ENCODE data around the gene TUBGCP3.
"Not testable (repeated sequence)": the region's sequence is repeated elsewhere in the genome, so short reads cannot be mapped to it uniquely, and the experiment has no call there.

The TUBGCP3 gene, protein sequence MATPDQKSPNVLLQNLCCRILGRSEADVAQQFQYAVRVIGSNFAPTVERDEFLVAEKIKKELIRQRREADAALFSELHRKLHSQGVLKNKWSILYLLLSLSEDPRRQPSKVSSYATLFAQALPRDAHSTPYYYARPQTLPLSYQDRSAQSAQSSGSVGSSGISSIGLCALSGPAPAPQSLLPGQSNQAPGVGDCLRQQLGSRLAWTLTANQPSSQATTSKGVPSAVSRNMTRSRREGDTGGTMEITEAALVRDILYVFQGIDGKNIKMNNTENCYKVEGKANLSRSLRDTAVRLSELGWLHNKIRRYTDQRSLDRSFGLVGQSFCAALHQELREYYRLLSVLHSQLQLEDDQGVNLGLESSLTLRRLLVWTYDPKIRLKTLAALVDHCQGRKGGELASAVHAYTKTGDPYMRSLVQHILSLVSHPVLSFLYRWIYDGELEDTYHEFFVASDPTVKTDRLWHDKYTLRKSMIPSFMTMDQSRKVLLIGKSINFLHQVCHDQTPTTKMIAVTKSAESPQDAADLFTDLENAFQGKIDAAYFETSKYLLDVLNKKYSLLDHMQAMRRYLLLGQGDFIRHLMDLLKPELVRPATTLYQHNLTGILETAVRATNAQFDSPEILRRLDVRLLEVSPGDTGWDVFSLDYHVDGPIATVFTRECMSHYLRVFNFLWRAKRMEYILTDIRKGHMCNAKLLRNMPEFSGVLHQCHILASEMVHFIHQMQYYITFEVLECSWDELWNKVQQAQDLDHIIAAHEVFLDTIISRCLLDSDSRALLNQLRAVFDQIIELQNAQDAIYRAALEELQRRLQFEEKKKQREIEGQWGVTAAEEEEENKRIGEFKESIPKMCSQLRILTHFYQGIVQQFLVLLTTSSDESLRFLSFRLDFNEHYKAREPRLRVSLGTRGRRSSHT

DNA sequence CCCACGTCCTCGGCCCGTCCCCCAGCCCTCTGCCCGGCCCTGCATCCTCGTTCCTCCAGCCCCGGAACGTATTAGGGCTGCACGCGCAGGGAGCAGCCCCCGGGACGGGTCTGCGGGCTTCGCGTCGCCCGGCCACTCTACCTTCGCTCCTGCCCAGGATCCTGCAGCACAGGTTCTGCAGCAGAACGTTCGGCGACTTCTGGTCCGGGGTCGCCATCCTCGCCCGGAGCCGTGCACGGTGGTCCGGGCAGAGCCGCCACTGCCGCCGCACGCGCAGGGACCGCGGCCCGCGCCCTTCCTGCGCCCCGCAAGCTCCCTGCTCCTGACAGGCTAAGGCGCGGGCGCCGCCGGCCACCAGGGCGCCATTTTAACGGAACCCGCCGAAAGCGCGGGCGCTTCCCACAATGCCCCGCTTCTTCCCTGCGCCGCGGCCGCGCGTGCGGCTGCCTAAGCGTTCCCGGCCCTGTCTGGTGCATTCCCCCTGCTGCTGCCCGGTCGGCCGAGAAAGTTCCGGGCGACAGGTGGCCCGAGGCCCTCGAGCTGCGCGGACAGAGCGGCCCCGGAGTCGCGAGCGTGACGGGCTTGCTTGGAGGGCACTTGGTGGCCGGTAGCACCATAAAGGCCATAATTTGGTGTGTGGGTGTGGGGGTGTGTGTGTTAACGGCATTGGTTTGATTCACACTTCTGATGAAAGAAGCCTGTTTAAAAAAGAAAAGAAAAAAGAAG is at the start of gene TUBGCP3:
Gene TUBGCP3 (minus strand): TSS at position 390 of the 726 bp plus-strand sequence. CDS start 173 bp downstream, at position 217.
- peak; percentile 50 to 58 for DNase-seq (ENCODE audit: low read depth in 2 of 2)

DNA sequence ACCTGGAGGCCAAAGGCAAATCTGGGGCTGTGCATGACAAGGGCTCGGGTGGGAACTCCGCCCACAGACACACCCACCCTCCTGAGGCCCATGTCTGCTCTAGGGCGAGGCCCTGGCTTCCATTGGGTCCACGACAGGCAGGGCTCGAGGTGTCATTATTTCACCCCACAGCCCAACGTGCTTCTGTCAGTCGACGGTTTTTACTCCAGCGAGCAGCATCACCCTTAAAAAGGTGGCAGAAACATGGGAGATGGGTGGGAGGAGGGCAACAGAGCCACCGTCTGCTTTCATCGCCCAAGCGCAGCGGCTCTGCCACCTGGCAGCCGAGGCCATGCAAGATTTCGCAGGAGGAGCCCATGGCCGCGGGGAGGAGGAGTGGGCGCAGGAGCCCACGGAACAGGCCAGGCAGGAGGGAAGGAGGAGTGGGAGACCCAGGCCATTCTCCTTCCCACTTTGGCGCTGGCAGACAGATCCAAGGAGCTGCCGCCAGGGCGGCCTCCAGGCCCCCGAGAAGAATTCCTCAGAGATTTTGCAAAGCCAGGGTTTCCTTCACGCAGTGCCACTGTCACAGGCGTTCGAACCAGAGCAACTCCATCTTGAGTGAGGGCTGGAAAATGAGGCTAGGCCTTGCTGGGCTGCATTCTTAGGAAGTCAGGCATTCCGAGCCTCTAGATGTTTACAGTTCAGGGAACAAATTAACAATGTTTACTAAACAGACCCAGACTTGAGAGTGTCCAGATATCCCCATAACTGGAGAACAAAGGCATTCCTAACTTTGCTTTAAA is 49.3 kb upstream of the TUBGCP3 start:
- no peak for DNase-seq (ENCODE audit: low read depth in 2 of 2)

DNA sequence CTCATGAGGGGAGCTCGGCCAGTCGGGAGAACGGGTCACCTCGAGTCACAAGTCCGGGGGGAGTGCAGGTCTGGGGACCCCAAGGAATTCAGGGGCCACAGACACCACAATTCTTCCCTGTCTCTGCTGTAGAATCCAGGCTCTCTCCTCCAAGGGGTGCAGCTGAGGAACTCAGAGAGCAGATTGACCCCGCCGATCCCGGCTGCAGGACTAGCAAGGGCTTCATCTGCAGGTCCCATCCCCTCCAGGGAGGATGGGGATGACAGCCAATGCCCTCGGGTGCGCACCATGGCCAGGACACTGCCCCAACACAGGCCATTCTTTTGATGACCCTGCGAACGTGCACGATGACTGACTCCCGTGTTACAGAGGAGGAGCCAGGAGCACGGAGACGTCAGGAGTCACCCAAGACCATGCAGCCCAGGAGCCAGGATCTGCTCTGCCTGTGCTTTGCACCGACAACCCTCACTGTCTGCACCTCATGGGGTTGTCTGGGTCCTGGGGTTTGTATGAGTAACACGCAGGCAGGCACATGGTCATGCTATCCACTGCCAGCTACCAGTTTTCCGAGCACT is 48.5 kb upstream of the TUBGCP3 start:
- DNase-seq (ENCODE audit: low read depth in 2 of 2): no peak

- no peak for DNase-seq (ENCODE audit: low read depth in 2 of 2)
These were observed 47.4 kb upstream of the TUBGCP3 start for GRCh38 chr13:112635323-112635722.

DNA sequence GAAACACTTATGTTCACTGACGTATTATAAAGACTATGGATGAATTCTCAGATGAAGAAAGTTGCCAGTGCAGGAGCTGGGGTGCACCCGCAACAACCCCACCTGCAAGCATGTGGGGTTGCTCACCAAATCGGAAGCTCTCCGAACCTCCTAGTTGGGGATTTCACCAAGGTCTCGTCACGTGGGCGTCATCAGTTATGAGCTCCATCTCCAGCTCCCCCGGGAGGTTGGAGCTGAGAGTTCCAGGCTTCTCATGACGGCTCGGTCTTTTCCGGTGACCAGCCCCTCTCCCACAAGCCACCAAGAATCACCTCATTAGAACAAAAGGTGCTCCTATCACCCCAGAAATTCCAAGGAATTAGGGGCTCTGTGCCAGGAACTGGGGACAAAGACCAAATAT is 46.1 kb upstream of the TUBGCP3 start:
- DNase-seq (ENCODE audit: low read depth in 2 of 2): no peak

DNA sequence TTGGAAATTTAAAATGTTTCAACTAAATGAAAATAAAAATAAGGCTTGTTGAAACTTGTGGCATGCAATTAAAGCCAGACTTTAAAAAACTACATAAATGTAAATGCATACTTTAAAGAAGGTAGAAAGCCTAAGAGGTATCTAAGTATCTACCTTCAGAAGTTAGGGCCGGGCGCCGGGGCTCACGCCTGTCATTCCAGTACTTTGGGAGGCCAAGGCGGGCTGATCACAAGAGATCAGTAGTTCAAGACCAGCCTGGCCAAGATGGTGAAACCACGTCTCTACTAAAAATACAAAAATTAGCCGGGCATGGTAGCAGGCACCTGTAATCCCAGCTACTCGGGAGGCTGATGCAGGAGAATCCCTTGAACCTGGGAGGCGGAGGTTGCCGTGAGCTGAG is 42.3 kb upstream of the TUBGCP3 start:
- not testable (repeated sequence) for DNase-seq (ENCODE audit: low read depth in 2 of 2)

GRCh38 chr13:112629161-112629560 is 41.2 kb upstream of the TUBGCP3 start:
- no peak for DNase-seq (ENCODE audit: low read depth in 2 of 2)

DNA sequence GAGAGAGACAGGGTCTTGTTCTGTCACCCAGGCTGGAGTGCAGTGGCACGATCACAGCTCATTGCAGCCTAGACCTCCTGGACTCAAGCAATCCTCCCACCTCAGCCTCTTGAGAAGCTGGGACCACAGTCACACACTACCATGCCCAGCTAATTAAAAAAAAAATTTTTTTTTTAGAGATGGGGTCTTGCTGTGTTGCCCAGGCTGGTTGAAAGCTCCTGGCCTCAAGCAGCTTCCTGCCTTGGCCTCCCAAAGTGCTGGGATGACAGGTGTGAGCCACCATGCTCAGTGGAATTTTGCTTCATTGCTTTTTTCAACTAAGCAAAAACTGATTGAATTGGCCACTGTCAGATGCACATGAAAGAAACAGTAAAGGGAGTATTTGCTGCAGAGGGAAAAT is 39.7 kb upstream of the TUBGCP3 start:
- DNase-seq (ENCODE audit: low read depth in 2 of 2): not testable (repeated sequence)

- DNase-seq (ENCODE audit: low read depth in 2 of 2): no peak
These were observed 39.2 kb upstream of the TUBGCP3 start for GRCh38 chr13:112627161-112627560.

DNA sequence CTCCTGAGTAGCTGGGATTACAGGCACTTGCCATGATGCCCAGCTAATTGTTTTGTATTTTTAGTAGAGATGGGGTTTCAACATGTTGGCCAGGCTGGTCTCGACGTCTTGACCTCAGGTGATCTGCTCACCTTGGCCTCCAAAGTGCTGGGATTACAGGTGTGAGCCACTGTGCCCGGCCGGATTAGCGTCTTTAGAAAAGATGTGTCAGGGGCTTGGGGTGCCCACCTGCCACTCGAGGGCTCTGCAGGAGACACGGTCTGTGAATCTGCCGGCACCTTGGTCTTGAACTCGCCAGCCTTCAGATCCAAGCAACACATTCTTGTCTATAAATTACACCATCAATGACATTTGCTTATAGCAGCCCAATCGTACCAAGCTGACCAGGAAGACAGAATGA is 38.8 kb upstream of the TUBGCP3 start:
- no peak for DNase-seq (ENCODE audit: low read depth in 2 of 2)

DNA sequence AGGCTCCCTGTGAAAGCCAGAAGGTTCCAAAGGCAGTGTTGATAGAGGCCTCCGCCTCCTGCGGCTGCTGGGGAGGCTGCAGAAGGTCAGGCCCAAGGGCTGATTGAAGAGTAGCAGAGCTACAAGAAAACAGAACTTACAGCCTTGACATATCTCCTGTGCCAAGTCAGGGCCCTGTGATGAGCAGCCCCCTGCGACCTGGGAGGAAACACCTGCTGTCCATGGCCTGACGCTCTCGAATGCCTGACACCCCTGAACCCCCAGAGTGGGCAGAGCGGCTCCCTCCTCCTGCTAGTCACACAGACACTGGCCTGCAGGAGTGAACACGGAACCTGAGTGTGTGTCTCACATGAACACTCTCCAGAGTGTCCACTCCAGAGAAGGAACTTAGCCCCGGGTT is 38.2 kb upstream of the TUBGCP3 start:
- DNase-seq (ENCODE audit: low read depth in 2 of 2): no peak

DNA sequence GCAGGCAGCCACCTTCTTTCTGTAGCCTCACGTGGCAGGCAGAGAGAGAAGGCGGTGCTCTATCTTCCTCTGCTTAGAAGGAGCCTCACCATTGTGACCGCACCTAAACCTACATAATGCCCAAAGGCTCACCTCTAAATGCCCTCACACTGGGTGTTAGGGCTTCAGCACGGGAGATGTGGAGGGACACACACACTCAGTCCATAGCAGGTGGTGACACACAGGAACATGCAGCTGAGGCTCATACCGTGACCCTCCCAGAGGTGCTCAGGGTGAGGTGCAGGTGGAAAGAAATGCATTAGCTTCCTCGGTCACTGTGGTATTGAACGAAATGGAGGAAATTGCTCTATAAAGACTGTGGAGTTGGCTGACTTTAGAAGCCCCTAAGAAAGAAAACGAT is 37.7 kb upstream of the TUBGCP3 start:
- no peak for DNase-seq (ENCODE audit: low read depth in 2 of 2)

- DNase-seq (ENCODE audit: low read depth in 2 of 2): no peak
These were observed 36.9 kb upstream of the TUBGCP3 start for GRCh38 chr13:112624602-112625430.

GRCh38 chr13:112624040-112624439 is 36.1 kb upstream of the TUBGCP3 start:
- DNase-seq (ENCODE audit: low read depth in 2 of 2): no peak

DNA sequence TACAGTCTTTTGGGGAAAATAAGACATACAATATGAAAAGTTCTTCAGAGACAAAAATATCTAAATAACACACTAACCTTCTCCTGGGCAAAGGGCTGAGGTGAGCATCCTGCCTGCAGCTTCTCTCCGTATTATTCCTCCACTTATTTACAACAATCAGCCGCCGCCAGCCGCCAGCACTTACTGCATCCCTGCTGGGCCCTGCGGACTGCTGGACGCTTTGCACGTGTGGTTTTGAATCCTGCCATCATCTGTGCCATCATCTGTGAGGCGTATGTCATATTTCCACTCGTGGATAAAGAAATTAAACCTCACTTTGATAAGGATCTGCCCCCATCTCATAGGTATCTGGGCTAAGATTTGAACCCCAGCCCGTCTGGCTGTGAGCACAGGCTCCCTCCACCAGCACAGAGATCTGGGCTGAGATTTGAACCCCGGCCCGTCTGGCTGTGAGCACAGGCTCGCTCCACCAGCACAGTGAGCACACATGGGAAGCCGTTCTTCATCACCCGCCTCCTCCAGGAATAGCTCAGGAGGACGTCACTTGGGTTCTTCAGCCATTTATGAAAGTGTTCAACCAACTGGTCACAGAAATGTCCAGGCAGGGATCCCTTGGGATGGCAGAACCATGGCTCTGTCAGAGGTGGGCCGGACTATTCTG is 35.2 kb upstream of the TUBGCP3 start:
- DNase-seq (ENCODE audit: low read depth in 2 of 2): no peak

DNA sequence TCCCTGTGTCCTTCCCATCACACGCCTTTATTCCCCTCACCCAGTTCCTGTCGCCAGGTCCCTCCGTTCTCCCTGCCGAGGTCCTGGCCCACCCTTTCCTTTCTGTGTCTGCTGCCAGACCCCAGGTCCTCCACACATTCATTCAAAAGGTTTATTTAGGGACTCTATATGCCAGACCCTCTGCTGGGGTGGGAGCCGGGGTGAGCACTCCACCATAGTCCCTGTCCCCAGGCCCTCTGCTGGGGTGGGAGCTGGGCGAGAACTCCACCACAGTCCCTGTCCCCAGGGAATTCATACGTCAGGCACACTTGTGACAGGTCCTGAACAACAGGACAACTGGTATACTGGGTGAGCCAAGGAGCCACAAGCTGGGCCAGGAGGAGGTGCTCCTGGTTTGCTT is 34.4 kb upstream of the TUBGCP3 start:
- DNase-seq (ENCODE audit: low read depth in 2 of 2): no peak

DNA sequence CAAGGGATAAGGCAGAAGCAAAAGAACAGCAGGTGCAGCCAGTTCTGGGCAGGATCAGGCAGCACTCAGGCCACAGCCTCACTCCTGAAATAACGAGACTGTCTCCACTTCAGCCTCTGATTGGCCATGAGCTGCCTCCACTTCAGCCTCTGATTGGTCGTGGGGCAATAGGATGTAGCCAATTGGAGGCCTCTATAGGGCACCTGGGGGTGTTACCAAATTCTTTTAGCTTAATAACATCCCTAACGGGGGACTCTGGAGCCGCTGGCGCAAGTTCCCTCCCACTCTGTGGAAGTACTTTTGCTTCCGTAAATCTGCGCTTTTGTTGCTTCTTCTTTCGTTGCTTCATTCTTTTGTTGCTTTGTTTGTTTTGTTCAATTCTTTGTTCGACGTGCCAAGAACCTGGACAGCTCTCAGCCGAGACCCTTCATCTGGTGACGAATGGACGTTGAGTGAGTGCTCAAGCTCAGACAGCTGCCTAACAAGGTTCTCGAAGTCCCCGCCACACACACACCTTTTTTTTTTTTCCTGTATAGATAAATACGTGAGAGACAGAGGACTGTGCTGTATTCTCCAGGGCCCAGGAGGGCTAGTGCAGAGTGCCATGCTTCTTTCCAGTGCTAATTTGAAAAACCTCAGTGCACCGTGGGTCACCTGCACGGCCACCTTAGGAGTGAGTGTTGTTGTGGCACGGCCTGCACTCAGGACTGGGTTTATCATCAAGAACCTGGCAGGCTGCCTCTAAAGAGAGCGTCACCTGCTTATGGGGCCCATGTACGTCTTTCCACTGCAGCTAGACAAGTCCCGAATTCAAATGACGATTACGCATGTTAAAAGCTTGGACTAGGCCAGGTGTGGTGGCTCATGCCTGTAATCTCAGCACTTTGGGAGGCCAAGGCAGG is 32.0 kb upstream of the TUBGCP3 start:
- DNase-seq (ENCODE audit: low read depth in 2 of 2): no peak

GRCh38 chr13:112618501-112618900 is 30.5 kb upstream of the TUBGCP3 start:
- no peak for DNase-seq (ENCODE audit: low read depth in 2 of 2)

All from activated CD8-positive, alpha-beta memory T cell treated with anti-CD3 and anti-CD28 coated beads for 4 hours (primary cell).